Measurements from ENCODE around the gene MIGA1. TPM values are rescaled to one million over a fixed set of nuclear protein-coding genes. Genes with fewer than 3 reads are reported as not detected.

Gene MIGA1
- total RNA-seq, 1 experiment from 2014 or later: 14.4 TPM

GRCh38 chr1:77882411-77882810 is 103.0 kb downstream of the MIGA1 start:
- no peak for ATAC-seq
- in situ Hi-C loops (cut with HindIII; ENCODE audit: low pct_unique_long_range_greater_than_20kb, low sequenced_read_pairs) (no loop called here), intact Hi-C loops (cut with micrococcal nuclease; ENCODE audit: unreplicated experiment) (no loop called here)
- Histone ChIP-seq H3K4me1 (ENCODE audit: control insufficient read depth, insufficient read depth, low read length) (peaks cover under 1% of the 10 kb centered on the region; the same call in 1 of the 2 replicates), H3K36me3 (ENCODE audit: control insufficient read depth, insufficient read depth, low read length) (no peaks in the 10 kb centered on the region), H3K4me3 (ENCODE audit: low read depth in 2 of 2, low read length in 2 of 2) (no peak overlapping the region), H3K9me3 (ENCODE audit: control insufficient read depth, insufficient read depth, low read depth, low read length) (no peaks in the 10 kb centered on the region), H3K27ac (ENCODE audit: low read length) (no peak overlapping the region), H3K27me3 (ENCODE audit: control insufficient read depth, insufficient read depth, low read length) (no peaks in the 10 kb centered on the region)
- DNase-seq (ENCODE audit: low read depth, low spot score): no peak
- CTCF ChIA-PET: no interaction called here
- TF ChIP-seq POLR2AphosphoS5 (IDR thresholded peaks at IDR 0.05; ENCODE audit: low read depth, low read length) (no peak), SIN3A (IDR thresholded peaks at IDR 0.05; ENCODE audit: borderline replicate concordance, insufficient read depth, low read depth, low read length) (no peak), REST (IDR thresholded peaks at IDR 0.05; ENCODE audit: insufficient read depth in 1 of 2, low read depth in 2 of 2, low read length in 1 of 2) (no peak), TCF7L2 (IDR thresholded peaks at IDR 0.05; ENCODE audit: low read depth, low read length) (no peak), CTCF (IDR thresholded peaks at IDR 0.05) (no peak)
- BruUV-seq (replicated peaks): no TSS peak
- POLR2A ChIA-PET: no interaction called here

DNA sequence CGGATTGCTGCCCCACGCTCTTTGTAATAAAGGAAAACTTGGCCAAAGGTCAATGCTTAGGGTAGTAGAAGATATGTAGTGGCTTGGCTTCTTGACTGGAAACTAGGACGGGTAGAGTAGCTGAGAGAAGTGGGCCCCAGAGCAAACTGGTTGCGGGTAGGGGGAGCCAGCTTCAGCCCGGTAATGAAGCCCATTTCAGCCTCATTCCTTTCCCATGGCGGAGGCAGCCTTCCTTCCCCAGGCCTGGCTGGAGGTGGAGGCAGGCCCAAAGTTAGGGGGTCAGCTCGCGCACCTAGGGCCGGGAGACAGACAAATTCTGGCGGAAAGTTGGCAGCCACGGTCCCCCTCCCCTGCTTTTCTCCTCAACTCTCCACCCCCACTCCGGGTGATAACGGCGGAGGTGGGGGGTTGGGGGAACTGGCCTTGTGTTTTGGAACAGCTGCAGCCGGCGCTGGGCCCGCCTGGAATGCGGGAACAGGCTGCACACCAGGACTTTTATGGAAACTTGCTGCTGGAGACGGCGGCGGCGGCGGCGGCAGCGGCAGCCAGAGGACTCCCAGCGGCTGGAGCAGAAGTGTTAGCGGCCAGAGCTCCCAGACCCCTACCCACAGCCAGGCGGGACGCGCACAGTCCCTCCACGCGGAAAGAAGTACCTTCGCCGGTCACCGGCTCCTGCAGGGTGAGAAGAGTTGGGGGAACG is 108.8 kb downstream of the MIGA1 start, which contains the start of gene NEXN:
NEXN (plus strand) TSS at position 544 of the 700 bp plus-strand sequence. CDS start 27,483 bp downstream, outside the sequence.
- POLR2A ChIA-PET: interaction anchor here (0.7 kb wide), 1 partner anchor 1457 kb away, joined by 4 read pairs; no protein-coding TSS in a partner anchor
- intact Hi-C loops (cut with micrococcal nuclease; ENCODE audit: unreplicated experiment) (no loop called here), in situ Hi-C loops (cut with HindIII; ENCODE audit: low pct_unique_long_range_greater_than_20kb, low sequenced_read_pairs) (no loop called here)
- Histone ChIP-seq H3K4me3 (ENCODE audit: low read depth in 2 of 2, low read length in 2 of 2) (peak within 1 kb of the TSS; percentile 68 to 84), H3K27ac (ENCODE audit: low read length) (peak within 1 kb of the TSS; percentile 79), H3K36me3 (ENCODE audit: control insufficient read depth, insufficient read depth, low read length) (no peaks in the 10 kb centered on the region), H3K4me1 (ENCODE audit: control insufficient read depth, insufficient read depth, low read length) (peaks cover 18% of the 10 kb centered on the region; the same call in 1 of the 2 replicates), H3K27me3 (ENCODE audit: control insufficient read depth, insufficient read depth, low read length) (no peaks in the 10 kb centered on the region), H3K9me3 (ENCODE audit: control insufficient read depth, insufficient read depth, low read depth, low read length) (no peaks in the 10 kb centered on the region)
- TF ChIP-seq POLR2AphosphoS5 (IDR thresholded peaks at IDR 0.05; ENCODE audit: low read depth, low read length): no peak
- TF ChIP-seq SIN3A (IDR thresholded peaks at IDR 0.05; ENCODE audit: borderline replicate concordance, insufficient read depth, low read depth, low read length): no peak
- TF ChIP-seq CTCF (IDR thresholded peaks at IDR 0.05): no peak; the same call in 1 of the 2 replicates
- TF ChIP-seq REST (IDR thresholded peaks at IDR 0.05; ENCODE audit: insufficient read depth in 1 of 2, low read depth in 2 of 2, low read length in 1 of 2): no peak
- no peak for TF ChIP-seq TCF7L2 (IDR thresholded peaks at IDR 0.05; ENCODE audit: low read depth, low read length)
- CTCF ChIA-PET: no interaction called here
- BruUV-seq (replicated peaks): no TSS peak
- ATAC-seq (peak; percentile 83), DNase-seq (ENCODE audit: low read depth, low spot score) (no peak)

Measured in Panc1 (cell line).